Astrocyte of the hippocampus (primary cell): Measurements from ENCODE around the gene RAB11FIP4.

Source experiments
- DNase-seq: peaks from one replicate; pipeline ENCODE4 v3.0.0; 2011; ENCODE audit warnings: low read depth, low spot score

The RAB11FIP4 gene

DNA sequence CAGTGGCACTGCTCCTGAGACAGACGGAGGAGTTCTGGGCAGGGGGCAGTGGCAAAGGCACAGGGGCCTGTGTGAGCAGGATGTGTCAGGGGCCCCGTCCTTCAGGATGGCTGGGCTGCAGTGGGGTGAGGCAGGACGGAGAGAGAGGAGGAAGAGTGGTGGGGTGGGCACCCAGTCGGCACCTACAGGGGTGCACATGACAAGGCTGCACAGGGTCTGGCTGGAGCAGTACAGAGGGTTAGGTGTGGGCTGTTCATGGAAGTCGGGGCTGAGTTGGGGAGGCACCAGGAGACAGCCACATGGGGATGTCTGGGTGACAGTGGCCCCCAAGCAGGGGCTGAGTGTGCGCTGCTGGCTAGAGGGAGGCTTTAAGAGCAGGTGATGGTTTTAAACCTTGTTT is 106.0 kb downstream of the RAB11FIP4 start:
- no peak for DNase-seq

DNA sequence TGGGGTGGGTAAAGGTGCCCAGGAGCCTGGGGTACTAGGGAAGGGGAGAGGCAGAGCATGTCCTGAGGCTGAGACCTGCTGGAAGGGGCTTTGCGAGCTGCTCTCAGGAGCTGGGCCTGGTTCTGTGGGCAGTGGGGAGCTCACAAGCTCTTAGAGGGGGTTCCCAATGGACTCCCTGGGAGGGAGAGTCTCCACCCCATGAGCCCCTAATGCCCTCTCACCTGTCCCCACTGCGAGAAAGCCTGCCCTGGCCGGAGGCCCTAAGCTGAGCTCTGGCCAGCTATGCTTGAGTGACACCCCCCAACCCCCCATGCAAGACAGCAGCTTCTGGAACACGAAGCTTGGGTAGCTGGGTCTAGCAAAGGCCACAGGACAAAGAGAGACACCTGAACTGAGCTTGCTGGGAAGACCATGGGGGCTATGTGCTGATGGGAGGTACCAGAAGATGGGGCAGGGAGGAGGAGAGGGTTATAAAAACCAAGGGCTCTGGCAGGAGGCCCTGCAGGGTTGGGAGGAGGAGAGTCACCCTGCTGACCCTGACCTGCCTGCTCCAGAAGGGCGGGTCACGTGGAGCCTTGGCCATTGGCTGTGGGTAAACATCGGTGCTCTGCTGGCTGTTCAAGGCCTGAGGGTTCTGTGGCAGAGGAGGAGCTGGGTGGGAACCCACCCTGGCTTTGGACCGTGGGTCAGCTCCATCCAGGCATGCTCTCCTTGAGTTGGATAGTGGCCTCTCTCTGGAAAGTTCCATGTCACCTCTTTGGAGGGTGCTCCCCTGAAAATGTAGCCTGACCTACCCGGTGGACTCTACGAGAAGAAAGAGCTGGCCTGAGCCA is 106.7 kb downstream of the RAB11FIP4 start:
- no peak for DNase-seq

DNA sequence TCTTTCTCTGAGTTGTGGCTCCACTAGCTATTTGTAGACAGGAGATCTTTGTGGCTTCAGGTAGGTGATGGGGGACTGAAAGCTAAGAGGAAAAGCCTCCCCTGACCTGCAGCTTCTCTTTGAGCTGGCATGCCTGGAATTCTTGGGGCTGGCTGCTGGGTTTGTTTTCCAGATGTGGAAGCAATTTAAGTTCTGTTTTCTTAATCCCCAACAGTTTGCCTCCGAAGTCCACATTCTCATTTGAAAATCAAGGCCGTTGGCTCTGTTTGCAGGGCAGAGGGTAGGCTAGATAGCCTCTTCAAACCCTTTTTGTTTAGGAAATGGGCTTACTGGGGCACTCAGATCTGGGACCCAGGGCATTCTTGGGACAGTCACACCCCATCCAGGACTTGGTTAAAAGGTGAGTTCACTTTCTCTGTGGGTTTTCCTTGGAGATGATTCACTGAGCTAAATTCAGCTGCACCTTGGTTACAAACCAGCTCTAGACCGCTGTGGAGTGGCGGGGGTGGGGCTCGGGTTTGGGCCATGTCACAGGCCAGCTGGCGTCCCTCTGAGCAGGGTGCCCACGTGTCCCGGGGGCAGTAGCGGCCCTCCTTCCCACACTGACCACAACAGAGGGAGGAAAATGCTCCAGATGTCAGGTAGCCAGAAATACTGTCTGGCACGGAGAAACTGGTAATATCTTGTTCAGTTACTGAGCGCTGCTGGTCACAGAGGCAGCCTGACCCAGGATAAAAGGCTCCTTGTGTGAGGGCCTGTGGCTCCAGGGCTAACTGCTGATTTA is 108.5 kb downstream of the RAB11FIP4 start:
- peak; percentile 68 for DNase-seq

DNA sequence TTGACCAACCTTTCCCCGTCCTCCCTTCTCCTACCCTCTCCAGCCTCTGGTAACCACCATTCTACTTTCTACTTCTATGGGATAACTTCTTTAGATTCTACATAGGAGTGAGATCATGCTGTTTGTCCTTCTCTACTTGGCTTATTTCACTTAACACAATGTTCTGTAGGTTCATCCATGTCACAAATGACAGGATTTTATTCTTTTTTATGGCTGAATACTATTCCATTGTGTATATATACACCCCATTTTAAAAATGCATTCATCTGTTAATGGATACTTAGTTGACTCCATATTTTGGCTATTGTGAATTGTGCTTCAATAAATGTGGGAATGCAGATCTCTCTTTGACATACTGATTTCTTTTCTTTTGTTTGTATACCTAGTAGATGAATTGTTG is 115.0 kb downstream of the RAB11FIP4 start:
- no peak for DNase-seq

DNA sequence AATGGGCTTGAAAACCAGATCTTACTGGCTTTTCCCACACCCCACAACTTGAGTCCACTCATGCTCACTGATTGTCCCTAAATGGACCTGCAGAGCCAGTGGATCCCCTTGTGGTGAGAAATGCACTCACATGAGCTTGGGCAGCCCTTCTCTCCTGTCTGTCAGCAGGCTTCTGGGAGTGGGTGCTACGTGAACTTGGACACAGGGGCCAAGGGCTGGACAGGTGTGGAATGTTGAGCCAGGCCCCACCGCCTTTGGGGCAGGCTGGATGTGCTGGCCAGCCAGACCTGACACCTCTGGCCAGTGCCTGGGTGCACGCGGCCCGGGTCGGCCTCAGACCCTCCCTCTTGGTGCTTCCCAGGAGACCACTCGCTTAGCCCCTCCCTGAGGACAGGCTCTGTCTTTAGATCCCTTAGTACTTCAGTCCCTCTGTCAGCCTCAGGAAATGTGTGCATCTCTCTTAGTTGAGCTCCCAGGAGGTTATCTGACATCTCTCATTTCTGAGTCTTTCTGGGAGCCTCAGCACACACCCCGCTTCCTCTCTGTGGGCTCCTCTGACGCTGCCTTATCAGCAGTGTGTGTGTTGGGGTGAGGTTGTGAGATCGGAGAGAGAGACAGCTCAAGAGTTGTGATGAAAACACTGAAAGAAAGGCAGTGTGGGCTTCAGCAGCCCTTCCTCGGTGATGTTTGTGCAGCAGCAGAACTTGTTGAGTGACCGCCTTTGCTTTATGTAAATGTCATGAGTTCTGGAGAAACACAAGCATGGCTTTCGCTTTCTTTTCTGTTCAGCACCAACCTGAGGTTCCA is 117.0 kb downstream of the RAB11FIP4 start:
- no peak for DNase-seq

DNA sequence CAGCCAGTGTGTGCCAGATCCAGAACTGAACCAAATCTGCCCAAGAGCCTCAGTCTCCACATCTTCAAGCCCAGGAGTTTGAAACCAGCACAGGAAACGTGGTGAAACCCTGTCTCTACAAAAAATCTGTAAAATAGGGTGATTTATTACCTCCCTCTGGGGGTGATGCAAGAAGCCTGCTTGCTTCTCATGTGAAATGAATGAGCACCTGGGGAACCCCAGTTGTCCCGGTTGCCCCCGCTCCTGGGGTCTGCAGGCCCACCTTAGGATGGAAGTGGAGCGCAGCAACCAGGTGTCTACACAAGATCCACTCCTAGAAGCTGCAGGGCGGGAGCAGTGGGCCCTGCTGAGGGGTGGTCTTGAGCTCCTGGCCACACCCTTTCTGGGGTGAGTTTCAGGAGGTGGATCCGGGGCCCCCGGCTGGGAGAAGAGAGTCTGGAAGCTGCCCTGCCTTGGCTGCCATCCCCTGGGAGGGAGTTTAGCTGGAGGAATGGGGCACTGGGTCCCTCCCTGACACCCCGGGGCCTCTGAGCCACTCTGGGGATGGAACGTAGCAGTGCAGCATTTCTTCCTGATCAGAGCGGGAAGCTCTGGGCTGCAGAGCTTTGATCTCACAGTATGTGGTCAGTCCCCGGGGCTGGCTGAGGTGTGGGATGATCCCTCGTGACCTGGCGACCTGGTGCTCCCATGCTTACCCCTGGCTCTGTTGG is 117.8 kb downstream of the RAB11FIP4 start:
- DNase-seq = no peak

DNA sequence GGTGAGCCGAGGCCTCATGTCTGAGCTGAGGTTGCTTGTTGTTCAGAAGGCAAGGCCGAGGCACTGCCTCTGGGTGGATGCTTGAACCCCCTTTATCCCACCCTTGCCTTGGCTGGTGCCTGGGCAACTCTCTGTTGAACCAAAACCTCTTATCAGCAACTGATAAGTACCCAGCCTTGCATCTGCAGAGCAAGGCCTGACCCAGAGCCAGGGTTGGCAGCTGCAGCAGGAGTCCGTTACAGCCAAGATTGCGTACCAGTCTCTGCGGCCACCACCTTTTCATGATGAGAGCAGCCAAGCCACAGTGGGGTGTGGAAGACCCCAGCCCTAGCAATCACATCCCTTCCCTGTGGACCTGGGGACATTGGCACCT is 118.3 kb downstream of the RAB11FIP4 start:
- no peak for DNase-seq

DNA sequence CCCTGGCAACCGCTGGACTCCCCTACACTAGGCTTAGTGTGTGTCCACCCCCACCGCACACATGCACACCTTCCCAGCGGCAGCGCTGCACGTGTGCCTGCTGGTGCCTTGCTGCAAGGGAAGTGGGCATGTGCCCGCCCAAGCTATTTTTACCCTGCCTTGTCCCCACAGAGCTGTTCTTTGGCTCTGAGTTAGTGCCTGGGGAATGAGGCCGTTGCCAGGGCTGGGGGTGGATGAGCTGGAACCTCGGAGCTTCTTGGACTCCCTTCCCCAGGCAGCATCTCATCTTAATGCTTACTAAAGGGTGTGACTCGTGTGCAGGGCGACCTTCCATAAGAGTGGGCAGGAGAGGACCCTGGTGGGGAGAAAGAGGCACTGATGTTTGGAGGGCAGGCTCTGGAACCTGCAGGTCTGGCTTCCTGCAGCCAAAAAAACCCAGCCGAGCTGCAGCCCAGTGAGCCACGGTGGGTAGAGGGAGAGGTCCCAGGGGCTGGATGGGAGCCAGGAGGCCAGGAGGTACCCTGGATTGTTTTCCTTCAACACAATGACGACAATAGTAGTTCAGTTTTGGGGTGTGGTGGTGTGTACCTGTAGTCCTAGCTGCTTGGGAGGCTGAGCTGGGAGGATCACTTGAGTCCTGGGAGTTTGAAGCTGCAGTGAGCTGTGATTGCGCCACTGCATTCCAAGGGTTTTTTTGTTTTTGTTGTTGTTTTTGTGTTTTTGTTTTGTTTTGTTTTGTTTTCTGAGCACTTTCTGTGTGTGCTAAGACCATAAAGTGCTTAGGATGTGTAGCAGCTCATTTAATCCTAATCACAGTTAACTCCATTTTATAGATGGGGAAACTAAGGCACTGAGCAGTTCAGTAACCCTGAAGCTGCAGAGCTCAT is 119.1 kb downstream of the RAB11FIP4 start:
- no peak for DNase-seq

DNA sequence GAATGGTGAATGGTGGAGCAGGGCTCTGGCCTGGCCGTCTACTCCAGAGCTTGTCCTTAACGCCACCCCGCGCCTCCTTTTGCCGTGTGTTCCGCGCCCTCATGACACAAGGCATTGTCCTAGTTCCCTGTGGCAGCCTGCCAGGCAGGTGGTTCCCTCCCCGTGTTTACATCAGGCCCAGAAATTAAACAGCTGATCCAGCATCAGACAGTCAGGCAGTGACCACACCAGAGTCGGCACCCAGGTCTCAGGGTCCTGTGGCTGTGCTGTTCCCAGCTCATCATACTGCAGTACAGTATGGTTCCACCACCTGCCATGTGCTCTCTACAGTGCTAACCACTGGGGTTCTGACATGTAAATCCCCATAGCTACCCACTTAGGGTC is 119.7 kb downstream of the RAB11FIP4 start:
- DNase-seq = no peak

DNA sequence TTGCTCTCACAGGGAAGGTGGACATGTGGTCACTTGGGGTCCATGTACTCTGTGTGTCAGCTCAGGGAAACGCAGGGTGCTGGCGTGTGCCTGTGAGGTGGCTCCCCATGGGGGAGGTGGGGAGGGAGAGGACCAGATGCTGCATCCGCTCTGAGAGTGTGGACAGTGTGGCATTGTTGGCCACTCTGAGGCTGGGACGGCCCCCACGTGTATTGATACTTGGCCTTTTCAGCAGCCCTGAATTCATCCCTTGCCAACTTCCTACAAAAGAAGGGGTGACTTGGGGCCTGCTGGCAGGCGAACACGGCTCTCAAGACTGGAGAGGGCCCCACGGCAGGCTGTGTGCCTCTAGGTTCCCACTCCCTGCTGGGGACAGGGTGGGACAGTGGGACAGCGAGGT is 120.1 kb downstream of the RAB11FIP4 start:
- DNase-seq = no peak

DNA sequence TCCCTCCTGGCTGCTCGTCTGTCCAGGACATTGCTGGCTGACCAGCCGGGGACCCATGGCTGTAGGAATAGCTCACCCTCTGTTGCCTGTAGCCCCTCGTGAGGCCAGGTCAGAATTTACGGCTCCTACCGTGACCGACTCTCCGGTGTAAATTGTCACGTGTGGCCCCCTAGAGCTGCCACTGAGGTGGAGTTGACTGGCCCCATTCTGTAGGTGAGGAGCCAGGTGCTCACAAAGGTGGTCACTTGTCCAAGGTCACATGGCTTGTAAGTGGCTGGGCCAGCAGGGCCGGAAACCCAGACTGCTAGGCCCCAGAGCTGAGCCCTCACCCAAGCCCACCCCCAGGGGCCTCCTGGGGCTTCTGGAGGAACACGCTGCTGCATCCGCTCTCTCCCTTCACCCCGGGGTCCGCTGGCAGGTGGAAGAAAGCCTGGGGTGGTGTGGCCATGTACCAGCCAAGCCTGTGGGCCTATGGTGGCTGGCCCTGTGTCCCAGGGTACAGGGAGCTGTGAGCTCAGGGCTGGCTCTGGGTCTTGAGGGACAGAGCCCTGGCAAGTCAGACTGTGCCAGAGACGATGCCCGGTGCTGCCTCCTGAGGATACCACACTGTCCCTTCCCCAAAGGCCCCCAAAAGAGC is 120.7 kb downstream of the RAB11FIP4 start:
- no peak for DNase-seq

DNA sequence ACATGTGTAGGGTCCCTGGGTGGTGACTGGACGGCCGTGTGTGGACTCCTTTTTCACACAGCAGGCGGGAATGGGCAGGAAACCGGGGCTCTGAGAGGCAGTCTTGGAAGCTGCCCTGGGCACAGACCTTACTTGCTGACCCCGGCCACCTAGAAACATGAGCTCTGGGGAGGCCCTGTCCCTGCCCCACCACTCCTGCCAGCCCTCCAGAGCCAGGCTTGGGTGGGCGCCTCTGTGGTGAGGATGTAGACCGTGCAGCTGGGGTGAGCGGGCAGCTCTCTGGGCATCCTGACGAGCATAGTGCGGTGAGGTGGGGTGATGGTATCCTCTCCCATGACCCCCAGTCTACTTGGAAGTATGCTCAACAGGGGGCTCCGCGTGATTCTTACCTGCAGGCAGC is 121.3 kb downstream of the RAB11FIP4 start:
- DNase-seq = no peak

DNA sequence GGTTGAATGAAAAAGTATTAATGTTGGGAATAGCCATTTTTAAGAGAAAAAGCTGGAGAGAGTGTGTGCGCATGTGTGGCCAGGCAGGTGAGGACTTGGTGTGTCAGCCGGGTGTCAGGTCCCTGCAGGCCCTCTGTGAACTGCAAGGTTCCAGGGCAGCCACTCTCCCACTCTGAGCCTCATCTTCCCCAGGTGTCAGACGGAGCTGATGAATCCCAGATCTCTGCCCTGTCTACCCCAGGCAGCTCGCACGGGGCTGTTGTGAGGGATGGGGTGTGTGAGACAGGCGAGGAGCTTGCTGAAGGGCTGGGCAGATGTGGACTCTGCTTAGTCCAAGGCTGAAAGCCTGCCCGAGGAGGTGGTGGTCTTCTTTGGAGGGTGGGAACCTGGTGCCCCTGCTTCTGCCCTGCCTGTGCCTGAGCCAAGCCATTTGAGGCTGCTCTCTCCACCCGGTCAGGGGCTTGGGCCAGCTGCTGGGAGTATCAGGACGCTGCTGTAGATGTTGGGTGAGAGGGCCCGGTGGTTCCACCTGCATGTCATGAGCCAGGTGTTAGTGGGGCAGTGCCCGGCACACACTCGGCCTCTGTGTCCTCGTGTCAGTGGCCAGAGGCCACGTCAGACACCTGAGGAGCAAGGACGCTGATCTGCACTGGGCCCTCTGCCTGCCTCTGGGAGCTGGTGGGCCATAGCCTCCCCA is 122.4 kb downstream of the RAB11FIP4 start:
- DNase-seq = no peak

DNA sequence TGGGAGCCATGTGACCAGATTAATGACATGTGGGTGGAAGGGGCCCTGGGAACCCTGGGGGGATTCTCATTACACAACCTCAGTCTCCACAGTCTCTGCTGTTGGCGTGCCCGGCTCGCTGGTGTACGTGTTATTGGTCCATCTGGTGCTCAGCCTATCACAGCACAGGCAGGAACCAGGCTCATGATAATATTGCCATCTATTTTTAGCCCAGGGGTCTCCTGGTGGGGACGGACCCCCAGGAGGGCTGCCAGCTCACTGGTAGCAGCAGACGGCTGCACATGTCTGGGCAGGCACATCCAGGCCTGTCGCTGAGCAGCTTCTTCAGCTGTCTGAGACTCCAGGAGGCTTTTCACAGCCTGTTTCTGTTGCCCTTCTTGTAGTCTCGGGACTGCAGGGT is 123.8 kb downstream of the RAB11FIP4 start:
- no peak for DNase-seq

DNA sequence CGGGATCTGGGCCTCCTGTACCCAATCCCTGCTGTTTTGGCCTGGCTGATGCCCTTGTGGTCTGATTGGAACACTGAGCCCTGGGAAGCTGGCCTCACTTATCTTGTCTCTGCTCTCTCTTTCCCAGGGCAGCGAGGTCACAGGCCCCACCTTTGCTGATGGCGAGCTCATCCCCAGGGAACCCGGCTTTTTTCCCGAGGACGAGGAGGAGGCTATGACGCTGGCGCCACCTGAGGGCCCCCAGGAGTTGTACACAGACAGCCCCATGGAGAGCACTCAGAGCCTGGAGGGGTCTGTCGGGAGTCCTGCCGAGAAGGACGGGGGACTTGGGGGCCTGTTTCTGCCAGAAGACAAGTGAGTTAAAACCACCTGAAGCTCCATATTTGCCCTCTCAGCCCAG is 126.0 kb downstream of the RAB11FIP4 start:
- DNase-seq = no peak

DNA sequence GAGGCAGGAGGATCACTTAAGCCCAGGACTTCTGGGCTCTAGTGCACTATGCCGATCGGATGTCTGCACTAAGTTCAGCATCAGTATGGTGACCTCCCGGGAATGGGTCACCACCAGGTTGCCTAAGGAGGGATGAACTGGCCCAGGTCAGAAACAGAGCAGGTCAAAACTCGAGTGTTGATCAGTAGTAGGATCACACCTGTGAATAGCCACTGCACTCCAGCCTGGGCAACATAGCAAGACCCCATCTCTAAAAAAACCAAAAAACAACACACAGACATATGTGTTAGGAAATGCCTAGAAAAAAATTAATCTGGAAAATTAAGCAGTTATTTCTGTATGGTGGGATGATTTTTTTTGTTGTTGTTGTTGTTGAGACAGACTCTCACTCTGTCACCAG is 127.0 kb downstream of the RAB11FIP4 start:
- no peak for DNase-seq

DNA sequence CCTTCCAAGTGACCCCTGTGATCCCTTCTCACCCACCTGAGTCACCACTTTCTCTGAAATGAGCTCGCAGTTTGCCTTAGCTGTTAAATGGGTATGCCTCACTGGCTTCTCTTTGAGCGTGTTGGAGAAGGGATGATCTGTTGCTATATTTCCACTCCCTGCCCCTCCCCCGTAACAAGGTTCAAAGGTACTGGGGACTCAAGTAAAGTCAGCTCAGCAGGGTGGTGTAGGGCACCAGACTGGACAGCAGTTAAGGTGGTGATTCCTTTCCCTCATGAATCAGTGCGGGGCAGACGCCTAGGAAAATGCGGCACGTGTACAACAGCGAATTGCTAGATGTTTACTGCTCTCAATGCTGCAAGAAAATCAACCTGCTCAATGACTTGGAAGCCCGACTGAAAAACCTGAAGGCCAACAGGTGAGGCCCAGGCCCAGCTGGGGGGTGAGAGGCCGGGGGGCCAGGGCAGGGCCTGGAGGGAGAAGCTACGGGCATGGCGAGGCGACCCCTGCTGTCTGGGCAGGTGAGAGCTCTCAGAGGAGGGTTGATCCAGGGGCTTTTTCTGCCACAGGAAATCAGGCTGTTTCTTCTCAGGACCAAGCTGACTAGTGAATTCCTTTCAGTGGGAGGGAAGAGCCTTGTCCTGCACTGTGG is 130.3 kb downstream of the RAB11FIP4 start:
- DNase-seq = no peak

DNA sequence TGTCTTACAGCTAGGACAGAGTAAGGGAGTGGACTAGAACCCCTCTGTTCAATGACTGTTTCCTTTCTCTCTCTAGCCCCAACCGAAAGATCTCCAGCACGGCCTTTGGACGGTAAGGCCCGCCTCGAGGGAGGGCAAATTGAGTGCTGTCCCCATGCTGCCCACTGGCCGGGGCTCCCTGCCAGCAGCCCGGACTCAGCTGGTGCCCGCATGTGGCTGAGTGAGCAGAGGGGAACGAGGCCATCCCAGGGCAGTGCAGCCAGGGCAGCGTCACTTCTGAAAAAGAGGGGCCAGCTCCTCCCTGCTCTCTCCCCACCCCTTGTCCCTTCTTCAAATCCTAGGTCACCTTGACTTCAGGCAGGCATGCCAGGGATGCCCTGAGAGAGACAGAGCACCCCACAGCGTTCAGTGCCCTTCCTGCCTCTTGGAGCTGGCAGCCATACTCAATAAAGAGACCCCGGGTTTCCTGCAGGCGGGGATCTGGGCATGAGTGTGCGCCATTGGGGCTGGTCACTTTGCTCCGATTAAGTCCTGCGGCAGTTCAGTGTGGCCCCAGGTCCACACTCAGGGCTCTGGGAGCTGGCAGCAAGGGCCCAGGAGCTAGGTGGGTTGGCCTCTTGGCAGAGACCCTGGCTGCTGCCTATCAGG is 130.9 kb downstream of the RAB11FIP4 start:
- no peak for DNase-seq
